ENCODE results near the gene HELLS. TPM values are rescaled to one million over a fixed set of nuclear protein-coding genes. Genes with fewer than 3 reads are reported as not detected.
"Not testable (repeated sequence)": the region's sequence is repeated elsewhere in the genome, so short reads cannot be mapped to it uniquely, and the experiment has no call there.

HELLS gene
- polyA plus RNA-seq, 4 donors: 22.5 to 50.6 (median 30.5) TPM

DNA sequence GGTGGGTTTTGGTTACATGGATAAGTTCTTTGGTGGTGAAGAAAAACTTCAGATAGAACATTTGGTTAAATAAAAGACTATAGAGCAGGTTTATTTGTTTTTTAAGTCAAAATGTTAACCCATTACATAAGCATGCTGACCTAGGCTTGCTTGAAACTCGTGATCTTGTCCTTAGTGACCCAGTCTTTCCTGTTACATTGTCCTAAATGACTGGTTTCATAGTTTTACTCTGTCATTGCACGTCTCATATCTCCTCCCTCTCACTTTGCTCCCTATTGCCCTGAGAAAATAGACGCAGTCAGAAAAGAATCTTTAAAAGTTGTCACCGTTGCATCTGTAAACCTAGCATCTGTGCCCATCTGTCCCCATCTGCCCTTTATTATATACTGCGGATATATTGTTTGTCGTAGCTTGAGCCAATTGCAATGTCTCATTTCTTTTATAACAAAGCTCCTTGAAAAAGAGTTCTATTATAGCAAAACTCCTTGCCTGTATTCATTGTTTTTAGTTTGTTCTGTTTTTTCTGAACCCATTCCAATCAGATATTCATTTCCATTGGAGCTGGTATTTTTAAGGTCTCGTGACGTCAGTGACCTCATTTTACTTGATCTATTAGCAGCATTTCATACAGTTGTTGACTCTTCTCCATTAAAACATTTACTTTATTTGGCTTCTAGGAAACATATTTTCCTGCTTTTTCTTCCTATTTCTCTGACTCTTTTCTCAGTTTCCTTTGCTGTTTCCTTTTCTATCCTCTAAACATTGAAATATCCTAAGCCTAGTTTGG lies 57.3 kb downstream of the HELLS start:
- no peak for DNase-seq (ENCODE audit: low read depth in 4 of 4, low spot score in 2 of 4)

DNA sequence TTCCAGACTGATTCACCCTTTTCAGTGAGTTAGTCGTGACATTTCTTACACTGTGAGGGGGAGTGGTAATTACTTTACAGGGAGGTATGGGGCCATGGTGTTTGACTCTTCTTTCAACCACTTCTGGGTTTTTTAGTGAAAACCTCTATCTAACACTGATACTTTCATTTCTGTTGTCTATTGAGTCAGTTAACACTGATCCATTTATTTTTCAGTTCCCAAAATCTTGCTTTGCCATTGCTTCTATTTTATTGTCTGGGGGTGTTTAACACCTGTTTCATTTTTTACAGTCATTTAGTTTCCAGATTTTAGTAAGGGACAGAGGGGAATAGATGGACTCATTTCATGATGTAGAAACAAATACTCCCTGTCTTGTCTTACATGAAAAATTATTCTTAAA lies 61.5 kb downstream of the HELLS start:
- DNase-seq (ENCODE audit: low read depth in 4 of 4, low spot score in 2 of 4): no peak

DNA sequence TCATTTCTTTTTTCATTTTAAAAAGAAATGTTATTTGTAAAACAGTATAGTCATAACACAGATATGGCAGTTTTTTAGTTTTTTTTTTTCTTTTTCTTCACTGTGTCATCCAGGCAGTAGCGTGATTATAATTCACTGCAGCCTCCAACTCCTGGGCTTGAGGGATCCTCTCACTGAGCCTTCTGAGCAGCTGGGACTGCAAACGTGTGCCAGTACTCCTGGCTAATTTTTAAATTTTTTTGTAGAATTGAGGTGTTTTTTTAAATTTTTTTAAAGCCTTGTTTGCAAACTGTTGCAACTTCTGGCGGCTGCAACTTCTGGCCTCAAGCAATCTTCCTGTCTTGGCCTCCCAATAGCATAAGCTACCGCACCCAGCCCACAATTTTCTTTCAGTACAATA lies 63.0 kb downstream of the HELLS start:
- no peak for DNase-seq (ENCODE audit: low read depth in 4 of 4, low spot score in 2 of 4)

DNA sequence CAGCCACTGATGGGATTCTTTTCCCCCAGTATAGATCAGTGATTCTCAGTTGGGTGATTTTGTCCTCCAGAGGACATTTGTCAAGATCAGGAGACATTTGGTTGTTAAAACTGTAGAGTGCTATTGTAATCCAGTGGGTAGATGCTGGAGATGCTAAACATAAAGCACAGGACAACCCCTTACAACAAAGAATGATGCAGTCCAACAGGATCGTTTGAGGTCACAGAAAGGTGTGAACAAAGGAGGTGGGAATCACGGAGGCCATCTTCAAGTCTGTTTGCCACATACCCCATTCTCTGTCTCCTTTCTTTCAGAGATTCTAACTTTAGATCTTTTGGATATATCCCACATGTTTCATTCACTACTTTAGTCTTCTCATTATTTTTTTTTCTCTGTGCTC lies 69.0 kb downstream of the HELLS start:
- DNase-seq (ENCODE audit: low read depth in 4 of 4, low spot score in 2 of 4): no peak

DNA sequence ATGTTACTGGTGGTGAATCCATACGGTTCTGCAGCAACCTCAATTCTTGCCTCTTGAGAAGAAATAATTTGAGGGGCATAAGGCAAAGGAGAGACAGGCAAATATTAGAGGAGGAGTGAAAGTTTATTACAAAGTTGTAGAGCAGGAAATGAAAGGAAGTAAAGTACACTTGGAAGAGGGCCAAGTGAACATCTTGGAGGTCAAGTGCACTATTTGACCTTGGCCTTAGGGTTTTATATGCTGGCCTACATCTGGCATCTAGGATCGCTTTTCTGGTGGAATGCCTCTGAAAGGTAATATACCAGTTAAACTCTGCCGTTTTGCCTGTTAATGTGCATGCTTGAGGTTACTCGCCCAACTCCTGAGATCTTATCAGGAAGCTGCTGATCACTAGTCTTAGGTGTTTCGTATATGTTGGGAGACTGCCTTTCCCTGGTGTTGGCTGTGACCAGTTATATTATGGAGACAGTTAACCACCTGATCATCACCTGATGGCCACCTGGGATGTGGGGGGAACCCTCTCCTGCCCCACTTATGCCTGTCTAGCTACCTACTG lies 71.9 kb downstream of the HELLS start:
- no peak for DNase-seq (ENCODE audit: low read depth in 4 of 4, low spot score in 2 of 4)

DNA sequence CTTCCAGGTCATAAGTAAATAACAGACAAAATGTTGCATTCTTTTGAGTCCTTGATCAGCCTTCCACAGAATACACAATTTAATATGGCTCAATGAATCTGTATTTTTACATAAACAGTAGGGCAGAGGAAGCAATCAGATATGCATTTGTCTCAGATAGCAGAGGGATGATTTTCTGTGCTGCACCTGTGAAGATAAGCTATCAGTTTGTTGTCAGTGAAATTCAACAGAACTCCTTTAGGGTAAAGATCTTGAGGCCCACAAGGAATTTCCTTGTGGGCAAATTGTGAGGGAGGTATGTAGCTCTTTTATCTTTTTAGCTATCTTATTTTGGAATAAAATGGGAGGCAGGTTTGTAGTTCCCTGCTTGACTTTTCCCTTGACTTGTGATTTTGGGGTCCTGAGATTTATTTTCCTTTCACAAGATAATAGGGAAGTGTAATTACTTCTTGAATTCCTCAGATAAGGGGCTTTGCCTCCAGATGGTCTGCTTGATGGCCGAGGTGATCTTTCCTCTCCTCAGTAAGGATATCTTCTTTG lies 77.1 kb downstream of the HELLS start:
- DNase-seq (ENCODE audit: low read depth in 4 of 4, low spot score in 2 of 4): no peak

DNA sequence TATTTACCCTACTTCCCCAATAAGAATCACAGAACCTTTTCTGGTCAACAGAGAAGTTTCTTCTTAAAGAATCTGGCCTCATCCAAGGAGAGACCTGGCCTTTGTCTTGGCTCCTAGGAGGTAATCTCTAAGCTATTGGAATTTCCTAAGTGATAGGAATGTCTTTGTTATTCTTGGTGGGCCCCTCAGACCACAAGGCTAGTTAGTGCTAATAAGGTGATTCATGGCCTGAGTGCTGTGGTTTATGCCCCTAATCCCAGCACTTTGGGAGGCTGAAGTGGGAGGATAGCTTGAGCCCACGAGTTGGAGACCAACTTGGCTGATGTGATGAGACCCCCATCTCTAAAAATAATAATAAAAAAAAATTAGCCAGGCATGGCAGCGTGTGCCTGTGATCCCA lies 78.0 kb downstream of the HELLS start:
- no peak for DNase-seq (ENCODE audit: low read depth in 4 of 4, low spot score in 2 of 4)

DNA sequence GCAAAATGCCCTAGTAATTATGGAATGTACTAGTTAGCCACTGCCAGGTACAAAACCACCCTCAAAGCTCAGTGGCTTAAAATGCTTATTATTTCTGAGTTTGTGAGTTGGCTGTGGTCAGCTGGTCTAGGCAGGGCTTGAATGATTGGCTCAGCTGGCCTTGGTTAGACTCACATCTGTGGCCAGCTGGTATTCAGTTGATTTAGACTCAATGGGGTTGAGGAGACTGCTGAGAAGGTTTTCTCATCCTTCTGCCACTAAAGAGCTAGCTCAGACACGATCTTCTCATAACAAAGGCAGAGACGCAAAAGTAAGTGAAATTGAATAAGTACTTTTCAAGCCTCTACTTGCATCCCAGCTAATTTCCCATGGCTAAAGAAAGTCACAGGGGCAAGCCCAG lies 80.9 kb downstream of the HELLS start:
- no peak for DNase-seq (ENCODE audit: low read depth in 4 of 4, low spot score in 2 of 4)

DNA sequence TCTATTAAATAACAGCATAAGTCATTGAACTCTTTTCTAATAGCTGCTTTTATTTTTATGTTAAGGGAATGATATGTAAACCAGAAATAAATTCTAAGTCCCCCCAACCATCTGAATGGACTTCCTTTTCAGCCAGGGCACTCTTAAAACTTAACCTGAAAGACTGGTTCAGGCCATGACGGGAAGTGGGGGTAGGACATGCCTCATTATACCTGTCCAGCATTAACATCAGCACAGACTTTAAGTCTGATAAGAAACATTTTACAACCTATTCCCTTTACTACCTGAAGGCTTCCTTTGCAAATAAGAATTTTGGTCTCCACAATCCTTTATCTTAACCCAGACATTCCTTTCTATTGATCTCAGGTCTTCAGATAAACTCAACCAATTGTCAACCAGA lies 81.9 kb downstream of the HELLS start:
- no peak for DNase-seq (ENCODE audit: low read depth in 4 of 4, low spot score in 2 of 4)

DNA sequence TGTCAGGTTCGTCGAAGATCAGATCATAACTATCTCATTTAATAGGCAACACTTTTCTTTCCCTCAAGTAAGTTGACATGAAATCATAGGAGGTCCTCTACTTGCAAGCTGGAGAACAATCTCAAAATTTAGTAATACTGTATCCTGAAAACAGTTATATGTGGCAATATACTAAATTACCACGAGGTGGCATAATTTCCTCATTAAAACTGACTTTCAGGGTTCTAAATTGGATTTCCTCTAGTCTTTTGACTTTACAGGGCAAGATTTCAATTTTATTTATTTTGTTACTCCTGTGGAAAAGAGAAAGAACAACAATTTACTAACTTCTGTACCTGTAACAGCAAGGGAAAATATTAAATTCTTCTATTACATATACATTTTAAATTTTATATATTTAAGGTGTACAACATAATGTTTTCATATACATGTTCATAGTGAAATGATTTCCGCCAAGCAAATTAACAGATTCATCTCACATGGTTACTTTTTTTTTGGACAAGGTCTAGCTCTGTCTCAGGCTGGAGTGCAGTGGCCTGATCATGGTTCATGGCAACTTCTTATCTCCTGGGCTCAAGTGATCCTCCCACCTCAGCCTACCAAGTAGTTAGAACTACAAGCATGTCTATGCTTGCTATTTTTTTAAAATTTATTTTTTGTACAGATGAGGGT lies 84.6 kb downstream of the HELLS start:
- peak in 1 of 4 donors; percentile 38 for DNase-seq (ENCODE audit: low read depth in 4 of 4, low spot score in 2 of 4)

DNA sequence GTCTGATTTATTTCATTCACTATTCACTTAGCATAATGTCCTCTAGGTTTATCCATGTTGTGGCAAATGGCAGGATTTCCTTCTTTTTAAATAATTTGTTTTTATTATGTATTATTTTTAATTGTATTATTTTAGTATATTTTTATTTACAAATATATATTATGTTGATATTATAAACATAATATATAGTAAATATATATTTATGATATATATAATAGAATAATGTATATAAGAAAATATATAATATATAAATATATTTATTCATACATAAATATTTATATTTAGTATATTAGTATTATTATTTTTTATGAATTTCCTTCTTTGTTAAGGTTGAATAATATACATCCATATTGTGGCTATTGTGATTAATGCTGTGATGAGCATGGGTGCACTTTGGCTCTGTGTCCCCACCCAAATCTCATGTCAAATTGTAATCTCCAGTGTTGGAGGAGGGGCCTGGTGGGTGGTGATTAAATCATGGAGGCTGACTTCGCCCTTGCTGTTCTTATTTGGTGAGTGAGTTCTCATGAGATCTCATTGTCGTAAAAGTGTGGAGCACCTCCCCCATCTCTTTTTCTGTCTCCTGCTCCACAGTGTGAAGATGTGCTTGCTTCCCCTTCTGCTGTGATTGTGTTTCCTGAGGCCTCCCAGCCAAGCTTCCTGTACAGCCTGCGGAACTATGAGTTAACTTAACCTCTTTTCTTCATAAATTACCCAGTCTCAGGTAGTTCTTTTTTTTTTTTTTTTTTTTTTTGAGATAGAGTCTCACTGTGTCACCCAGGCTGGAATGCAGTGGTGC lies 85.7 kb downstream of the HELLS start:
- DNase-seq (ENCODE audit: low read depth in 4 of 4, low spot score in 2 of 4): no peak

DNA sequence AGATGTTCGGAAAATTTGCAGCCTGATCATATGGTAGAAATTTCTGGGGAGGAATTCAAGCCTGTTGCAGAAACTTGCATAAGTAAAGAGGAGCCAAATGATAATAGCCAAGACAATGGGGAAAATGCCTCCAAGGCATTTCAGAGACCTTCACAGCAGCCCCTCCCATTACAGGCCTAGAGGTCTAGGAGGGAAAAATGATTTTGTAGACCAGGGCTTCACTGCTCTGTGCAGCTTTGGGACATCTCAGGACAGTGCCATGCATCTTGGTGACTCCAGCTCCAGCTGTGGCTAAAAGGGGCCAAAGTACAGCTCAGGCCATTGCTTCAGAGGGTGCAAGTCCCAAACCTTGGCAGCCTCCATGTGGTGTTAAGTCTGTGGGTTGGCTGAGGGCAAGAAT lies 87.4 kb downstream of the HELLS start:
- DNase-seq (ENCODE audit: low read depth in 4 of 4, low spot score in 2 of 4): no peak

DNA sequence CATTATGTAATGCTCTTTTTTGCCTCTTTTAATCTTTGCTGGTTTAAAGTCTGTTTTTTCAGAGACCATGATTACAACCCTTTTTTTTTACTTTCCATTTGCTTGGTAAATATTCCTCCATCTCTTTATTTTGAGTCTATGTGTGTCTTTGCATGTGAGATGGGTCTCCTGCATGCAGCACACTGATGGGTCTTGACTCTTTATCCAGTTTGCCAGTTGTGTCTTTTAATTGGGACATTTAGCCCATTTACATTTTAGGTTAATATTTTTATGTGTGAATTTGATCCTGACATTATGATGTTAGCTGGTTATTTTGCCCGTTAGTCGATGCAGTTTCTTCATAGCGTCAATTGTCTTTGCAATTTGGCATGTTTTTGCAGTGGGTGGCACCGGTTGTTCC lies 92.5 kb downstream of the HELLS start:
- not testable (repeated sequence) for DNase-seq (ENCODE audit: low read depth in 4 of 4, low spot score in 2 of 4)

DNA sequence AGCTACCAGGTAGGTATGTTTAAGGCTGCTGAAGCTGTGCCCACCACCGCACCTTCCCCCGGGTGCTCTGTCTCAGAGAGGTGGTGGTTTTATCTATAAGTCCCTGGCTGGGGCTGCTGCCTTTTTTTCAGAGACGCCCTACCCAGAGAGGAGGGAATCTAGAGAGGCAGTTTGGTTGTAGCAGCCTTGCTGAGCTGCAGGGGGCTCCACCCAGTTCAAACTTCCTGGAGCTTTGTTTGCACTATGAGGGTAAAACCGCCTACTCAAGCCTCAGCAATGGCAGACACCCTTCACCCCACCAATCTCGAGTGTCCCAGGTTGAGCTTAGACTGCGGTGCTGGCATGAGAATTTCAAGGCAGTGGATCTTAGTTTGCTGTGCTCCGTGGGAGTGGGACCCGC lies 94.3 kb downstream of the HELLS start:
- no peak for DNase-seq (ENCODE audit: low read depth in 4 of 4, low spot score in 2 of 4)

DNA sequence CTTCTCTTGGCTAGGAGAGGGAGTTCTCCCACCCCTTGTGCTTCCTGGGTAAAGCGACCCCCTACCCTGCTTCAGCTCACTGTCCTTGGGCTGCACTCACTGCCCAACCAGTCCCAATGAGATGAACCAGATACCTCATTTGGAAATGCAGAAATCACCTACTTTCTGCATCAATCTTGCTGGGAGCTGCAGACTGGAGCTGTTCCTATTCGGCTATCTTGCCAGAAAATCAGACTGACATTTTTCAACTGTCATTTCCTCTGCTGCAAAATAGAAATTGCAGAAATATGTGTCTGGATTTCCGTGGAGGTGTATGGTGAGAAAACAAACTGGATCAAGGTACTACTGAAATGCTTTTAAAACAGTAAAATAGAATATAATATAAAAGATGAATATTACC lies 95.0 kb downstream of the HELLS start:
- no peak for DNase-seq (ENCODE audit: low read depth in 4 of 4, low spot score in 2 of 4)

DNA sequence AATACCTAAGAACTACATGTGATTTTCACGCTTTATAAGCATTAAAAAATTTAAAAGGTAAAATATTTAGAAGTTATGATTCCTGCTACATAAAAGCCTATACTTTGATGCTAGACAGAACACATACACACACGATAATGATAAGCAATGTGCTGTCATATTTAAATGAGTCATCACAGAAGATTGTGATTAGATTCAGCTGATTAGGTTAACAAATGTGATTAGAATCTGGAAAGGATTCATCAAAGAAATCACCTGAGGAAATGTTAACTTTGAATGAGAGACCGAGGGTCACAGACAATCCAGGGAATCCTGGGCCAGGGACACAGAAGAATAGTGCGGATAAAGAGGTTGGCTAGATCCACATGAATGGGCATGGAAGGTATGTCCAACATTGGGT lies 95.9 kb downstream of the HELLS start:
- no peak for DNase-seq (ENCODE audit: low read depth in 4 of 4, low spot score in 2 of 4)

DNA sequence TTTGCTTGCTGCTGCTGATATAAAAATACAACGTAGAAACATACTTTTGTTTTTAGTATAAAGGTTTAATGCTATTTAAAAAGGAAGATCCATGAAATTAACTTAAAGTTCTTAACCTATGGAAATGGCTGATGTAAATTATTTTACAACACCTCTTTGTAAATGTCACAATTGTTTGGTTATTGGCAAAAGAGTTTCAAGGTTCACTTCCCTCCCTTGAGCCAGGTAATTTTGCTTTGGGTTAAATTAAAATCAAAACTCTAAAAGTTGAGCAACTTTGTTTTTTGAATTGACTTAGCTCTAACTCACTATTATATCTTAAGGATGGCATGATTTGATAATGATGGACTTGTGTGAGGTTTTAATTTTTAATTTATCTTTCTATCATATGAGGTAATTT lies 98.8 kb downstream of the HELLS start:
- DNase-seq (ENCODE audit: low read depth in 4 of 4, low spot score in 2 of 4): no peak

DNA sequence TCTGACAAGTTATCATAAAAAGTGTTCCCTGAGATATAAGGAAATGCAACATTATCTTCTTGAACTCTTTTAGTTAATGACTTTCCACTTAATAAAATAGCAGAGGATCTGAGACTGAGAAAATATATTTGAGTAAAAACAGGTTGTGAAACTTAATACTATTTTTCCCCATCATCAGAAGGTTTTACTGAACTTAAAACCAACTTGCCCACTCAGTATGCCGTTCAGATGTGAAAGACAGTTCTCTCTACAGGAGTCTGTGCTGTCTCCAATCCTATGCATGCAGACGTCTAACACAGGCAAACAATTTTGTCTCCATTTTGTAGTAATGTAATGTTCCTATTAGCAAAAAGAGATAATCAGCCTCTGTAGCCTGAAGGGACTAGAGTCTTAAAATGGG lies 99.7 kb downstream of the HELLS start:
- DNase-seq (ENCODE audit: low read depth in 4 of 4, low spot score in 2 of 4): no peak
